Activated B cell treated with CpG ODN at 0.5 μM for 24 hours (primary cell): Measurements from ENCODE around the gene ECPAS. TPM values are rescaled to one million over a fixed set of nuclear protein-coding genes. Genes with fewer than 3 reads are reported as not detected.

Source experiments
- total RNA-seq: library from RNA; stranded (reverse); gene quantifications from 2 replicates; pipeline ENCODE4 v1.2.3, GENCODE V29; 2022

Gene ECPAS
- total RNA-seq, 1 donor from 2014 or later, result 81.9 TPM

Other genes starting within 250 kb of the ECPAS start
- not detected in 2 replicates for gene OR2K2, start 154.2 kb downstream of the ECPAS start, total RNA-seq
- gene ZNF483, start 40.8 kb upstream of the ECPAS start, total RNA-seq, result 1.4 and 2.7 TPM in 2 replicates
- gene PTGR1, start 115.3 kb upstream of the ECPAS start, total RNA-seq, result 0.24 and 0.35 TPM in 2 replicates
- gene DNAJC25, start 147.0 kb upstream of the ECPAS start, total RNA-seq, result 3.5 and 4.3 TPM in 2 replicates
- 9.3 and 10.2 TPM in 2 replicates for gene GNG10, start 177.2 kb upstream of the ECPAS start, total RNA-seq